ENCODE measurements around the gene LRCH4.

Gene LRCH4, protein sequence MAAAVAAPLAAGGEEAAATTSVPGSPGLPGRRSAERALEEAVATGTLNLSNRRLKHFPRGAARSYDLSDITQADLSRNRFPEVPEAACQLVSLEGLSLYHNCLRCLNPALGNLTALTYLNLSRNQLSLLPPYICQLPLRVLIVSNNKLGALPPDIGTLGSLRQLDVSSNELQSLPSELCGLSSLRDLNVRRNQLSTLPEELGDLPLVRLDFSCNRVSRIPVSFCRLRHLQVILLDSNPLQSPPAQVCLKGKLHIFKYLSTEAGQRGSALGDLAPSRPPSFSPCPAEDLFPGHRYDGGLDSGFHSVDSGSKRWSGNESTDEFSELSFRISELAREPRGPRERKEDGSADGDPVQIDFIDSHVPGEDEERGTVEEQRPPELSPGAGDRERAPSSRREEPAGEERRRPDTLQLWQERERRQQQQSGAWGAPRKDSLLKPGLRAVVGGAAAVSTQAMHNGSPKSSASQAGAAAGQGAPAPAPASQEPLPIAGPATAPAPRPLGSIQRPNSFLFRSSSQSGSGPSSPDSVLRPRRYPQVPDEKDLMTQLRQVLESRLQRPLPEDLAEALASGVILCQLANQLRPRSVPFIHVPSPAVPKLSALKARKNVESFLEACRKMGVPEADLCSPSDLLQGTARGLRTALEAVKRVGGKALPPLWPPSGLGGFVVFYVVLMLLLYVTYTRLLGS

GRCh38 chr7:100585511-100586265 is at the start of gene LRCH4:
Gene LRCH4, minus strand, starts transcription at chr7:100586129. Its CDS starts 29 bp downstream, at chr7:100586100.
- TF ChIP-seq, protein P1, sequence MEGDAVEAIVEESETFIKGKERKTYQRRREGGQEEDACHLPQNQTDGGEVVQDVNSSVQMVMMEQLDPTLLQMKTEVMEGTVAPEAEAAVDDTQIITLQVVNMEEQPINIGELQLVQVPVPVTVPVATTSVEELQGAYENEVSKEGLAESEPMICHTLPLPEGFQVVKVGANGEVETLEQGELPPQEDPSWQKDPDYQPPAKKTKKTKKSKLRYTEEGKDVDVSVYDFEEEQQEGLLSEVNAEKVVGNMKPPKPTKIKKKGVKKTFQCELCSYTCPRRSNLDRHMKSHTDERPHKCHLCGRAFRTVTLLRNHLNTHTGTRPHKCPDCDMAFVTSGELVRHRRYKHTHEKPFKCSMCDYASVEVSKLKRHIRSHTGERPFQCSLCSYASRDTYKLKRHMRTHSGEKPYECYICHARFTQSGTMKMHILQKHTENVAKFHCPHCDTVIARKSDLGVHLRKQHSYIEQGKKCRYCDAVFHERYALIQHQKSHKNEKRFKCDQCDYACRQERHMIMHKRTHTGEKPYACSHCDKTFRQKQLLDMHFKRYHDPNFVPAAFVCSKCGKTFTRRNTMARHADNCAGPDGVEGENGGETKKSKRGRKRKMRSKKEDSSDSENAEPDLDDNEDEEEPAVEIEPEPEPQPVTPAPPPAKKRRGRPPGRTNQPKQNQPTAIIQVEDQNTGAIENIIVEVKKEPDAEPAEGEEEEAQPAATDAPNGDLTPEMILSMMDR (IDR thresholded peaks at IDR 0.05; ENCODE audit: insufficient read depth, missing control alignments), result no peak
- DNase-seq (ENCODE audit: insufficient read length, low spot score) (peak; percentile 97), FAIRE-seq (no peak)

GRCh38 chr7:100632951-100633717 is 47.2 kb upstream of the LRCH4 start:
- TF ChIP-seq, protein P1 (IDR thresholded peaks at IDR 0.05; ENCODE audit: insufficient read depth, missing control alignments), result peak; percentile 30
- FAIRE-seq (no peak), DNase-seq (ENCODE audit: insufficient read length, low spot score) (peak; percentile 68)

DNA sequence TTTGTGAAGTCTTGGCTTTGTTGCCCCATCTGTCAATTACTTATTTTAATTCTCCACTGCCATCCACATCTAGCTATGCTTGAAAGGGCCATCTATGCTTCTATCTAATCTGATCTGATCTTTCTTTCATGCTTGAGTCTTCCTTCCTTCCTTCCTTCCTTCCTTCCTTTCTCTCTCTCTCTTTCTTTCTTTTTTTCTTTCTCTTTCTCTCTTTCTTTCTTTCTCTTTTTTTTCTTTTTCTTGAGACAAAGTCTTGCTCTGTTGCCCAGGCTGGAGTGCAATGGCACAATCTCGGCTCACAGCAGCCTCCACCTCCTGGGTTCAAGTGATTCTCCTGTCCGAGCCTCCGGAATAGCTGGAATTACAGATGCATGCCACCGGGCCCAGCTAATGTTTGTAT is 44.1 kb upstream of the LRCH4 start:
- TF ChIP-seq, protein P1 (IDR thresholded peaks at IDR 0.05; ENCODE audit: insufficient read depth, missing control alignments), result no peak
- no peak for FAIRE-seq

GRCh38 chr7:100629117-100629716 is 43.3 kb upstream of the LRCH4 start:
- no peak for DNase-seq (ENCODE audit: insufficient read length, low spot score)
- TF ChIP-seq, protein P1 (IDR thresholded peaks at IDR 0.05; ENCODE audit: insufficient read depth, missing control alignments), result peak; percentile 33
- no peak for FAIRE-seq

More for the DNA sequence above, 44.1 kb upstream of the LRCH4 start:
- no peak for DNase-seq (ENCODE audit: insufficient read length, low spot score)

DNA sequence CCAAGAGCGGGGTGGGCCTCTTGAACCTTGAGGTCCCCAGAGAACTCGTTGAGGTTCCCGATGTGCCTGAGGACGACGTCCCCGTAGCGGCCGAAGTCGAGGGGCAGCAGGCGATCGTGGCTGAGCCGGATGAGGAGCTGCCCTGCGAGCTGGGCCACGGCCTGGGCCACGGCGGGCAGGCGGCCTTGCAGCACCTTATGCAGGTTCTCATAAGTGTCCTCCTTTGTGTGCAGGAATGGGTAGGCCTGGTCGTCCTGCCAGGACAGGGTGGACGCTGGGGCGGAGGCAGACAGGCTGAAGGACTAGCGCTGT is 41.3 kb upstream of the LRCH4 start:
- FAIRE-seq (no peak), DNase-seq (ENCODE audit: insufficient read length, low spot score) (no peak)
- TF ChIP-seq, protein P1 (IDR thresholded peaks at IDR 0.05; ENCODE audit: insufficient read depth, missing control alignments), result no peak

- FAIRE-seq (no peak), DNase-seq (ENCODE audit: insufficient read length, low spot score) (peak; percentile 100)
- TF ChIP-seq, protein P1 (IDR thresholded peaks at IDR 0.05; ENCODE audit: insufficient read depth, missing control alignments), result no peak
These were observed 40.8 kb upstream of the LRCH4 start for GRCh38 chr7:100626530-100627237.

Measured in D721Med (cell line).